GM21381 (cell line): Measurements from ENCODE around the gene STXBP1.

Experiments used
- ATAC-seq: cut with Tn5 transposase; IDR thresholded peaks from one replicate; pipeline ENCODE4 v1.9.1; 2021; ENCODE audit warnings: mild to moderate bottlenecking, moderate library complexity; ENCODE audit not compliant: unreplicated experiment

The STXBP1 gene

DNA sequence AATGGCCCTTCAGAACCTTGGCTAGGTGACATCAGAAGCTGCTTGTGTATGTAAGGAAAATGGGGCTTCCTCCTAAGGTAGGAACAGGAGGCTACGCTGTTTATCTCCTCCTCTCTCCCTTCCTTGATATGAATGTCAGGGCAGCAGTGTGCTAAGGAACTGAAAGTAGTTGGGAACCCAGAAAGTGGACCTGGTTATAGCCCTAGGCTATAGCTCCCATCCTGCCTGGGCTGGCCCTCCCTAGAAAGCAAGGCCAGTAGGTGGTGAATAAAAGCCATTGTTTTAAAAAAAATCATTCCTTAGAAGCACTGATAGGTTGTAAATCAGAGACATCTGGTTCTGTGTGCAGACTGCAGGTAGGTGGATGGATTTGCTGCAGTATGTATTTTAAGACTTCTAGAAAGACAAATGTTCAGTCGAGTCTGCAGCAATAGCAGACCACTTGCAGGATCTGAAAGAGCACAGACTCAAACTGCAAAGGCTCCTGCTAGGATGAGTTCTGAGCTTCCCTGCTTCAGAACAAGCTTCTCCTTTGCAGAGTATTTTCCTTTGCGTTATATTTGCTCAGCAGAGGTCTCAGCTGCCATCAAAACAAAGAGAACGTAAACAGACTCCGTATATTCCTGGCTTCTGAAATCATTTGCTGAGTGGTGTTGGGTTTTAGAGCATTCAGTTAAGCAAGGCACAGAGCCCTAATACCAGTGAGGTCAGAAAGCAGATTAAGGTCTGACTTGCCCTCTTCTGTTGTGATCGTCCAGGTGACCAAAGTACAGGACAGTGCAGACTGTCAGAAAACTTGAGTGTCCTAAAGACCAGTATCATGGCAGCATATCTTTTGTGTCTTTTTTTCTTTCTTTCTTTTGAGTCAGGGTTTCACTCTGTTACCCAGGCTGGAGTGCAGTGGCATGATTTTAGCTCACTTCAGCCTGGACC, 74.7 kb downstream of the STXBP1 start:
- ATAC-seq, result no peak

DNA sequence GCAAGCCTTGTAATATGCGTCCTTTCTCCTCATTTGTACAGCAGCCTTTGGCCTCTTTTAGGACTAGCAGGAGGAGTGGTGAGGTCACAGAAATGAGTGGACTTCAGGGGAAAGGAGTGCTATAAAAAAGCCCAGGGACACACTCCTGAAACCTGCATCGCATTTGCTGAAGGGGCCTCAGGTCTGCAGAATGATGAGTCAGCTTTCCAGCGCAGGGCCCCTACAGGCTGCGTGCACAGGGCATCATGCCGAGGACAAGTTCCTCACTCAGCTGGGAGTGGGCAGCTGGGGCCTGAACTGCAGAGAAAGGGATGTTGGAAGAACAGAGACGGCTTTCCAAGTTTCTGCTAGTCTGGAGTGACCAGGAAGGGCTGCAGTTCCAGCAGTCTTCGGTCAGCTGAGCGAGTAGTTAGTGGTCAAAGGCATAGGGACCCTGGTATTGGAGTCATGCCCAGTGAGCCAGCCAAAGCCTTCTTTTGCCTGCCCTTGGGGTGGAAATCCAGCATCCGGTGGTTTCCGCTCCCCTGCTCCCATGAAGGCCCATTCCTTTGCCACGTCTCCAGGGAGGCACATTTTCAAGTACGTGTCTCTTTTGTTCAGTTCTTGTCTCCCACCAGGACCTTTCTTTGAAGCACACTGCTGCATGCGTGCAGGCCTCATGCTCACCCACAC, 77.4 kb downstream of the STXBP1 start:
- ATAC-seq, result no peak

DNA sequence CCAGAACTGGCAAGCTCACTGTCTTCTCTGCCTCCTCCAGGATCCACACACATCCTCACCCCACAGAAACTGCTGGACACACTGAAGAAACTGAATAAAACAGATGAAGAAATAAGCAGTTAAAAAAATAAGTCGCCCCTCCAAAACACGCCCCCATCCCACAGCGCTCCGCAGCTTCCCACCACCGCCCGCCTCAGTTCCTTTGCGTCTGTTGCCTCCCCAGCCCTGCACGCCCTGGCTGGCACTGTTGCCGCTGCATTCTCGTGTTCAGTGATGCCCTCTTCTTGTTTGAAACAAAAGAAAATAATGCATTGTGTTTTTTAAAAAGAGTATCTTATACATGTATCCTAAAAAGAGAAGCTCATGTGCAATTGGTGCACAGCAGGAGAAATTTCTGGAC, 78.7 kb downstream of the STXBP1 start:
- ATAC-seq, result no peak

DNA sequence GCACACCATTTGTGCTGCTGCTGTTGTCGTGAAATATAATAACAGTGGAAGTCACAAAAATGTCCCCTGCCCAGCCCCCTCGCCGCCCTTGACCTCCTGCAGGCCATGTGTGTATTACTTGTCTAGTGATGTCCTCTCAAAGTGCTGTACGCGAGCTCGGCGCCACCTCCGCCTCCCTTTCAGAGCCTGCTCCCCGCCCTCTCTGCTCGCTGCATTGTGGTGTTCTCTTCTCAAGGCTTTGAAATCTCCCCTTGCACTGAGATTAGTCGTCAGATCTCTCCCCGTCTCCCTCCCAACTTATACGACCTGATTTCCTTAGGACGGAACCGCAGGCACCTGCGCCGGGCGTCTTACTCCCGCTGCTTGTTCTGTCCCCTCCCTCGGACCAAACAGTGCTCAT, 80.0 kb downstream of the STXBP1 start:
- ATAC-seq, result no peak

DNA sequence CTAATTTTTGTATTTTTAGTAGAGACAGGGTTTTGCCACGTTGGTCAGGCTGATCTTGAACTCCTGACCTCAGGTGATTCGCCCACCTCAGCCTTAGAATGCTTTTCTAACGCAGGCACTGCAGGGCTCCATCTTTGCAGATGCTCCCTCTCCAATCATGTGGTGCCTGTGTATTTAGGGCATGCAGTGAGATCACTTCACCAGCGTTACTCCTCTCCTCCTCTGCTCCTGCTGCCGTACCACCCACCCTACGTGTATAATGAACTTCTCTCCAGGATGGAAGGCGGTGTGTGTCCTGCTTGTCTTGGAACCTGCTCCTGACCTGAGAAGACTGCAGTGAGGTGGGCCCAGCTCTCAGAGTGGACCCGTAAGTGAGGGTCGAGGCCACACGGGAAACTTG, 81.1 kb downstream of the STXBP1 start:
- ATAC-seq, result no peak

DNA sequence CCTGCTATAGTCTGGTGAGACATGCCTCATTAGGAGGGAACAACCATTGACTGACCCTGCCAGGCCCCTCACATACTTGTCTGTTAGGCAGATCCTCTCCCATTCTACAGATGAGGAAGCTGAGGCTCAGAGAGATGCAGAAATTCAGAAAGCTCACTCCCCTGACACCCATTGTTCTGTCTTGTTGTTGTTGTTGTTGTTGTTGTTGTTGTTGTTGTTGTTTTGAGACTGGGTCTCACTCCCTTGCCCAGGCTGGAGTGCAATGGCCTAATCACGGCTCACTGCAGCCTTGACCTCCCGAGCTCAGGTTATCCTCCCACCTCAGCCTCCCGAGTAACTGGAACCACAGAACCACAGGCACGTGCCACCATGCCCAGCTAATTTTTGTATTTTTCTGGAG, 81.6 kb downstream of the STXBP1 start:
- no peak for ATAC-seq

DNA sequence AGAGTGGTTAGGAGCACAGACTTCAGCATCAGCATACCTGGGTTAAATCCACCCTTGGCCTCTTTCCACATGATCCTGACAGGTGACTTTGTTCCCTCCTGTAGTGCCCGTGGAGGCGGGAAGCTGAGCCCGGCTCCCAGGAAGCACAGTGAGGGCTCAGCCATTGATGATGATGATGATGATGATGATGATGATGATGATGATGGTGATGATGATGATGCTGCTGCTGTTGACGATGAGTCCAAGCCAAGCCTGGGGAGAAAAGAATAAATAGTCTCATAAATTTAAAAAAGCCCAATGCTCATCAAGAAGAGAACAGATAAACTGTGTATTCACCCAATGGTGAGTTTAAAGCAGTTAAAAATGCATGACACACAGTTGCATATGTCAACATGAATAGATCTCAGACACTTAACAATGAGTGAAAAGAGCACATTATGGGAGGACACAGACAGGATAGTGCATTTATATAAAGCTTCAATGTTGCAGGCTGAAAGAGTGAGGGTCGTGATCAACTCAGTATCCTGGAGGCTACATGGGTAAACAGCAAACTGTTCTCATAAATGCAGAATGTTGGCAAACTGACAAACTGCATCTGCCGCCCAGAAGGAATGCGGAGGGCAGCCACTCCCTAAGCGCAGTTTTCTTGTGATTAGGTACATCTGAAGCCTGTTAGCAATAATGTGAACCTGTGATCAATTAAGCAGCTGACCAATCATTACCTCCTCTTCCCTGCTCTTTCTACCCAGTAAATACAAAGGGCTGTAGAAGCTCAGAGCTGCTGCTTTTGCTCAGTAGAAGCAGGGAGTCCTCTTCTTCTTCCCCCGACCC, 83.0 kb downstream of the STXBP1 start:
- ATAC-seq, result no peak

DNA sequence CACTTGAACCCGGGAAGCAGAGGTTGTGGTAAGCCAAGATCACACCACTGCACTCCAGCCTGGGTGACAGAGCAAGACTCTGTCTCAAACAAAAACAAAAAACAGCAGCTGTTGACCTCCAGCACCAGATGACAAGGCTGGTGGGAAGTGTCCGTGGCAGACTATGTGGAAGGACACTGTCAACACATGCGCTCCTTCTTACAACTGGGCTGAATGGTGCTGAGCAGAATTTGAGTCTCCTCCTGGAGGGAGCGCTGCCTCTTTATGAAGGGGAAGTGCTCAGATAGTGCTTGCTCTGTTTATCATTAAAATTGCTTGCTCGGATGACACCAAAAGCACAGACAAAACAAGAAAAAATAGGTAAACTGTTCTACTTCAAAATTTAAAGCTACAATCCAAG, 85.5 kb downstream of the STXBP1 start:
- ATAC-seq, result no peak

DNA sequence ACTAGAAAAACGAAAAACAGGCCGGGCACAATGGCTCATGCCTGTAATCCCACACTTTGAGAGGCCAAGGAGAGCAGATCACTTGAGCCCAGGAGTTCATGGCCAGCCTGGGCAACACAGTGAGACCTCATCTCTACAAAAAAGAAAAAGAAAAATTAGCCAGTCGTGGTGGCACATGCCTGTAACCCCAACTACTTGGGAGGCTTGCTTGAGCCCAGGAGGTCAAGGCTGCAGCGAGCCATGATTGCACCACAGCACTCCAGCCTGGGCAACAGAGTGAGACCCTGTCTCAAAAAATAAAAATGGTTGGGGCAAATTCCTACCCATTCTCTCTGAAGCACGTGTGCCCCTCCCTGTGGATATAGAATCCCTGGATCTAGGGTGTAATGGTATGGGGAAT, 86.3 kb downstream of the STXBP1 start:
- no peak for ATAC-seq

DNA sequence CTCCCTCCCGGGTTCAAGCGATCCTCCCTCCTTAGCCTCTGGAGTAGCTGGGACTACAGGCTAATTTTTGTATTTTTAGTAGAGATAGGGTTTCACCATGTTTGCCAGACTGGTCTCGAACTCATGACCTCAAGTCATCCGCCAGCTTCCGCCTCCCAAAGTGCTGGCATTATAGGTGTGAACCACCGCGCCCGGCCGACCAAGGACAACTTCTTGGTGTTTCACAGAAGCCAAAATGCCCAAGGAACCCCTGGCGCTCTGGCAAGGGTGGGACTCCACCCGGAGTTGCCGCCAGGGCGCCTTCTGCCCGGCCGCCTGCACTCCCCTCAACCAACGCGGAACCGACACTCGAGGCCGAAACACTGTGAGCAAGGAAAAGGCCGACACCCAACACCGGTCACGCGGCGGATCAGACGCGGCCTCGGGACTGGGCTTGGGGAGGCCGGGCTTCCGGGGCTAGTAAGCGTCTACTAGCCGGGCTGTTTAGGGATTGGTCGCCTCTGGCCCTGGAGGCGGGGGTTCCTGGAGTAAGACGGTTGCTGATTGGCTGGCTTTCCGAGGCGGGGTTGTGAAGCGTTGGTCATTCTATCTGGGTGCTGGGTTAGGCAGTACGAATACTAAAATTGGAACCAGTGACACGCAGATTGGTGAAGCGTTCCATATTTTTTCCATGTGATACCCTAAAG, 87.1 kb downstream of the STXBP1 start:
- peak; percentile 96 for ATAC-seq

DNA sequence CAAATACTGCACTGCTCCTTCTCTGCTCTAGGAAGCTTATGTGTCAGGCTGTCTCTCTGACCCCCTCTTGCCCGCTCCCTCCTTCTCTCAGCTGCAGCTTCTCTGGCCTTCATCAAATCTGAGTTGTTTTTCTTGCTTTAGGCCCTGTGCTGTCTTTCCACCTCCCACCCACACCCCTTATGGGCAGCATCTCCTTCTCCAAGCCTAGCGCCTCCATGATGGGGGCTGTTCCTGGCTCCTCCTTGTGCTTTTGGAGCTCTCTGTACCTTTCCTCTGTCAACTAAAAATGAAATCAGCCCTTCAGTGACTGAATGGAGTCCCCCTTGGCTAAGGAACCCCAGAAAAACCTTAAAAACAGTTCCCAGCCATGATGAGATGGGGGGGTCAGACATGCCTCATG, 88.1 kb downstream of the STXBP1 start:
- no peak for ATAC-seq

DNA sequence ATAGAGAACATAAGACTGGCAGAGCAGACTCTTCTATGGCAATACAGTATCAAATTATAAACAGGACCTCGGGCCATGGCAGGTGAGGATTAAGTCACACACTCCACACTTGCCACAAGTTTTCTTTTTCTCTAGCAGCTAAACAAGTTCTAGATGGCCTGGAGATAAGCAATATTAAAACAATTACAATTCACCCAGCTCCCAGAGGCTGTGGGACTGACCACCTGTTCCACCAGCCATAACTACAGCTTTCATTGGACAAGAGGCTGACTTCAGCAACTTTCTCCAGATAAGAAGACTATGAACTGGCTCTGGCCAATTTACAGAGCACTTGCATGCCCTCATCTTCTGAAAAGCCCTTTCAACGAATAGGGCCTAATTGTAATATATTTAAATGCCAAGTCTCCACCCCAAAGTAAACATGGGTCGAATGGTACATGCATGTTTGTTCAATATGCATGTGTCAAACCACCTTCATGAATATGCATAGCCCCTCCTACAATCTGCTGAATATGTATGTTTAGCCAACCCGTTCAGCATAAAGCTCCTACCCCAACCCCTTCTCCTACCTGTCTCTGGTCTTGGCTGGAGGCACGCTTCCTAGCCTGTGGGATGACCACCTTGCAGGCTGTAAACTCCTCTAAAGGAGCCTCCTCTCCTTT, 88.6 kb downstream of the STXBP1 start:
- no peak for ATAC-seq

DNA sequence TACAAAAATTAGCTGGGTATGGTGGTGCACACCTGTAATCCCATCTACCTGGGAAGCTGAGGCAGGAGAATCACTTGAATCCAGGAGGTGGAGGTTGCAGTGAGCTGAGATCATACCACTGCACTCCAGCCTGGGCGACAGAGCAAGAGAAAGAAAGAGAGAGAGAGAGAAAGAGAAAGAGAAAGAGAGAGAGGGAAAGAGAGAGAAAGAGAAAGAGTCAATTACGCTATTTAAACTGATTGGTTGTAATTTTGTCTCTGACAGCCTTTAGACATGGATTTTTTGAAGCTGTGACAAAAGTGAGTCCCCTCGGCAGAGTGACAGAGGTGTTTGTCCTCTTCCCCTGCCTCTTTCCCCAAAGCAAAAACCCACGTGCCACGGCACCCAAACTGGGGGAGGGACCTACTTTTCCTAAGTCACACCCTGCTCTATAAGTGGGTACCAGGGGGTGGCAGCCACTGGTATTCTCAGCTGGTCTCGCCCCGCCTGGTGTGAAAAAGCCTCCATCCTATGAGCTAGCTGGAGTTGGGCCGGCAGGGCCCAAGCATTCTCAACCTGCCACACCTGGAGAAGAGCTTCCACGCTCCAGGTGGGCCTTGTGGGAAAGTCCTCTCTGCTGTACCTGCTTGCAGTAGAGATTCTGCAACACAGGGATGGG, 91.3 kb downstream of the STXBP1 start:
- no peak for ATAC-seq

DNA sequence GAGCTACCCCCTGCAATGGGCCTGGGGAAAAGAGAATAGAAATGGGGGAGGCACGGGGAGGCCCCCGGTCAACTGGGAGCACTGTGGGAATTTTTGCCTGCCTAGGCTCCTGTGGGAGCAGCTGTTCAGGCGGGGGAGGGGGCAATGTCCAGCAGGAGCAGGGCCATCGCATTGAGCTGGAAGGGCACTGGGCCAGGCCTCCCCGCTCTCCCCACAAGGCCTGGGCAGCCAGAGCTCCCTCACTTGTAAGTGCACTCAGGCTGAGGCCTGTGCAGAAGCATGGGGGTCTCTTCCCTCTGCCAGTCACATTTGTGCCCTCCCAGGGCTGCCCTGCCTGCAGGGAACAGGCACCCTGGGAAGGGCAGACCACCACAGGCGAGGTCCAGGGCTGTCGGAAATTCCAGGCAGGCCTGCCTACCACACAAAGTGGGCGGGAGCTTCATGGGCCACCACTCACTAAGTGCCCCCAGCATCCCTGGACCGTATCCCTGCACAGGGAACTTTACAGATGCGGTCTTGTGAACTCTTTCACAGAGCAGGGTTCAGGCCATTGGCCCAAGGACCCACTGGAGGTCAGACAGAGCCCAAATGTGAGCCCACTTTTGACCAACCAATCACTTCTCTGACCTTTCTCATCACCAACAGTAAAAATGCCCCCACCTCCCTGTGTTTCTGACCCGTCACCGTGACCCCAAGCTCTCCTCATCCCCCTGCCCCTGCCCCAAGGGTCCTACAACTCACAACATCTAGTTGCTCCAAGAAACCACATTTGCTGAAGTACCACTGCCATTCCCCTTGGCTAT, 93.7 kb downstream of the STXBP1 start:
- no peak for ATAC-seq

DNA sequence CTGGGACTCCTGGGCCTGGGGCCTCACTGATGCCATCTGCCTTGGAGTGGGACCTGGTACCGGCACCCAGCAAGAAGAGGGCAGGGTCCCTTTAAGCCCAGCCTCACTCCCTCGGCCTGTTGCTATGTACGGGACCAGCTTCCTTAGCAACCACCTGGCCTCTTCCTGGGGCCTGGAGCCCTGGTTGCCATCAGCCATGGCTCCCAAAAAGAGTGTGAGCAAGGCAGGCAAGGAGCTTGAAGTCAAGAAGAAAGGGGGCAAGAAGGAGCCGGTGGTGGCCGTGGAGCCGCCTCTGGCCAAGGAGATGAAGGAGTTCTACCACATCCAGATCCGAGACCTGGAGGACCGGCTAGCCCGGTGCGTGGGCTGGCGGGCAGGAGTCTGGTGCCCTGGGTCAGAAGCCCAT, 94.8 kb downstream of the STXBP1 start, which contains the start of gene CFAP157:
Gene CFAP157, plus strand, starts transcription at position 153 of the 406 bp plus-strand sequence. Its CDS starts 44 bp downstream, at position 197.
- ATAC-seq, result no peak

DNA sequence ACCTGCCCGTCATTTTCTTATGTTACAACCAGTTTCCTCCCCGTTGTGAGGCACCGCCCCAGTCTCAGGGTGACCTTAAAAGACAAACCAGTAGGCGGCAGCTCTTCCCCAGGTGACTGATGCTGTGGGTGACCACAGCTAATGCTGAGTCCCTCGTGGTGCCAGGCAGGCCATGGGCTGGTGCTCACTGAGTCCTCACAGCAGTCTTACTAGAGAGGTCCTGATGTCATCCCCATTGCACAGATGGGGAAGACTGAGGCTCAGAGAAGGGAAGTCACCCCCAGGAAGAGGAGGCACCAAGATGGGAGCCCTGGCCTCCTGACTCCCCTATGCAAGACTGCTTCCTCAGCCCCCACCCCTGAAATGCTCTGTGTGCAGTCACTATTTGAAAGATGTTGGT, 95.7 kb downstream of the STXBP1 start:
- ATAC-seq, result no peak

DNA sequence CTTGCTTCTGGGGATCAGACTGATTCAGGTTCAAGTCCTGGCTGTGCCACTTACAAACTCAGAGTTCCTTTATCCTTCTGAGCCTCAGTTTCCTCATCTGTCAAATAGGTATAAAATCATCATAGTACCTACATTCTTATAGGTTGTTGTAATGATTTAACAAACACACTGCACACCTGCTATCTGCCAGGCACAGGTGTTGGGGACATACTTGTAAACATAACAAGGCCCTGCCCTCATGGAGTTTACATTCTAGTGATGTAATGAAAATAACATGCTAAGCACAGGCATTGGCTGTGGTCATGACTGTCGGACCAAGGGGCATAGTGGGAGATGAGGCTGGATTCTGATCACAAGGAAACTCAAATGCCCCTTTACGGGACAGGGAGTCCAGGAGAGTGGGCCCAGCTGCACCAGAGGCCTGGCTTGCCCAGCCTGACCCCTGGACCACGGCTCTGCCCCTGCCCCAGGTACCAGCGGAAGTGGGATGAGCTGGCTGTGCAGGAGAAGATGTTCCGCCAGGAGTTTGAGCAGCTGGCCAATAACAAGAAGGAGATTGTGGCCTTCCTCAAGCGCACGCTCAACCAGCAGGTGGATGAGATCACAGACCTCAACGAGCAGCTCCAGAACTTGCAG, 97.0 kb downstream of the STXBP1 start:
- no peak for ATAC-seq

DNA sequence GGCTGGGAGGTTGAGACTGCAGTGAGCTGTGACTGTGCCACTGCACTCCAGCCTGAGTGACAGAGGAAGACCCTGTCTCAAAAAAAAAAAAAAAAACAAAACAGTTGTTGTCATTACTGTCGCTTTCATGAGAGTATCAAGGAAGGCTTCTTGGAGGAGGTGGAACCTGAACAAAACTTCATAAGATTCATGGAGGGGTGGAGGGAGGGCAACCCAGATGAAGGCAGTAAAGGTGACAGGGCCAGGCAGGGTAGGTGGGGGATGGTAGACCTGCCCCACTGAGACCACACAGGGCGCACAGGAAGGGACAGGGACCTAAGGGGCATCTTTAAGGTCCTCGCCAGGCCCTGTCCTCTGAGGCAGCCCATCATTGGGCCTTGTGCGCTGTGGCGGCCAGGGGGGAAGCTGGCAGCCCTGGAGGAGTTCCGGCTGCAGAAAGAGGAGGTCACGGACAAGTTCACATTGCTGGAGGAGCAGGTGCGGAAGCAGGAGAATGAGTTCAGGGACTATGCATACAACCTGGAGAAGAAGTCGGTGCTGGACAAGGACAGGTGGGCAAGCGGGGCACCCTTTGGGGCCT, 98.2 kb downstream of the STXBP1 start:
- no peak for ATAC-seq
